Right lobe of liver (tissue), 6 donors: ENCODE measurements around the gene SLC25A38. TPM values are rescaled to one million over a fixed set of nuclear protein-coding genes. Genes with fewer than 3 reads are reported as not detected.
A peak's percentile ranks its signal among the peaks of the same experiment; 100 is the strongest.

Experiments used
- ATAC-seq, 4 donors: fragments of 200-7000 bp; cut with Tn5 transposase; one replicate each; pipeline ENCODE4 v1.9.1; 2020; ENCODE audit warnings: mild to moderate bottlenecking in 4 of 4, moderate library complexity in 4 of 4
- DNase-seq, 3 donors: peaks; one replicate each; pipeline ENCODE4 v3.0.0-alpha.2; 2020
- H3K27ac ChIP-seq, 3 donors: fragments of 200-600 bp; one replicate each; pipeline ENCODE4 v1.8.0; 2022
- H3K27me3 ChIP-seq, 2 donors: fragments of 200-600 bp; one replicate each; pipeline ENCODE4 v1.8.0; 2022
- H3K36me3 ChIP-seq, 4 donors: fragments of 200-600 bp; sonication (generic) in 1 of 4; one replicate each; pipeline versions ENCODE4 v1.5.1 to v1.8.0; 2017 to 2022; ENCODE audit warnings: control low read depth in 1 of 4
- H3K4me1 ChIP-seq, 4 donors: fragments of 200-600 bp; sonication (generic) in 1 of 4; one replicate each; pipeline versions ENCODE4 v1.5.1 to v1.8.0; 2017 to 2022; ENCODE audit warnings: control low read depth in 1 of 4
- H3K4me3 ChIP-seq, 3 donors: fragments of 200-600 bp; one replicate each; pipeline ENCODE4 v1.8.0; 2022
- H3K9me3 ChIP-seq, 4 donors: fragments of 200-600 bp; sonication (generic) in 1 of 4; one replicate each; pipeline versions ENCODE4 v1.5.1 to v1.8.0; 2017 to 2022; ENCODE audit warnings: control low read depth in 1 of 4
- POLR2A ChIP-seq: fragments of 450-650 bp; IDR thresholded peaks from one replicate; pipeline ENCODE4 v1.6.1; 2017; ENCODE audit warnings: antibody characterized with exemption, mild to moderate bottlenecking
- WGBS: methylation state at CpG from one replicate; pipeline ENCODE4 v1.1.6; 2018; ENCODE audit warnings: low coverage, low lambda C conversion rate; ENCODE audit not compliant: insufficient coverage; ENCODE audit errors: missing lambda C conversion rate; 5-methylcytosine and 5-hydroxymethylcytosine counted together
- intact Hi-C, 2 donors: fragments of 100-400 bp; cut with DNase I; formaldehyde crosslinking; loops; one replicate each; pipeline versions ENCODE4 v1.11.2 to v1.14.1; 2022
- total RNA-seq, 6 experiments: library from RNA; depleted of rRNA in 2 of 6; stranded (reverse); fragments of >200 nt in 2 of 6; fragmentation: NEBNext Ultra II Directional in 3 of 6; extraction: Animal tissue kit (Norgen Biotek cat#: 25700) in 3 of 6; gene quantifications; one replicate each; pipeline versions ENCODE4 v1.1.0 to v1.2.4, GENCODE V29; 2016 to 2023
- TF ChIP-seq, protein P1 (sequence below), 4 donors: fragments of 200-600 bp in 3 of 4; fragments of 450-650 bp in 1 of 4; IDR thresholded peaks; one replicate each; pipeline versions ENCODE4 v1.5.1 to v1.8.0; 2016 to 2022; ENCODE audit warnings: antibody characterized with exemption in 4 of 4, mild to moderate bottlenecking in 2 of 4
- donor health status: DM: no; HTN: yes; CAD: no.
- donor health status: DM: no; HTN: no; CAD: no.
- donor health status: DM: no; HTN: no; CAD: no.
- donor health status: DM: no; HTN: yes; CAD: no.
- donor health status: DM: no; HTN: yes; CAD: no.

The SLC25A38 gene
- total RNA-seq, 6 experiments from 2014 or later: 20.9 to 36.7 (median 23.6) TPM

DNA sequence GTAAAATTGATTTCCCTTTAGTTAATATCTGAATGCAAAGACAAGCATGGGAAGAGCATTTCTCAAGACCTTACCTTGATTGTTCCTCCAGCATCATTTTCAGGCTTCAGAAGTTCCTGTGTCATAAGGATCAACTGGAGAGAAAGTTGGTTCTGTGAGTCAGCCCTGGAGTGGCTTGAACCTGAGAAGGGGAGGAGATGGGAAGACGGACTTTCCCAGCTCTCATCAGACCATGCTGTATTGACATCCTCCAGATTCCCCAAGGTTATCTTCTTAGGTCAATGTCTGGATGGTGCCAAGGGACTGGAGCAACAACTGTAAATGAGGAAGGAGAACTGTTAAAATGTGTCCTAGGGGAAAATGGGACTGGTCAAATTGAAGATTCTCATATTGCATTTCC, 44.3 kb downstream of the SLC25A38 start:
- Histone ChIP-seq H3K4me3 (no peak overlapping the region), H3K4me1 (no peaks in the 10 kb centered on the region), H3K9me3 (no peaks in the 10 kb centered on the region), H3K27me3 (no peaks in the 10 kb centered on the region), H3K36me3 (no peaks in the 10 kb centered on the region), H3K27ac (no peak overlapping the region)
- ATAC-seq (no peak), DNase-seq (no peak)
- intact Hi-C loops: no loop called here
- 50% methylated on average over 1 of the region's 1 CpG for WGBS
- TF ChIP-seq, protein P1, sequence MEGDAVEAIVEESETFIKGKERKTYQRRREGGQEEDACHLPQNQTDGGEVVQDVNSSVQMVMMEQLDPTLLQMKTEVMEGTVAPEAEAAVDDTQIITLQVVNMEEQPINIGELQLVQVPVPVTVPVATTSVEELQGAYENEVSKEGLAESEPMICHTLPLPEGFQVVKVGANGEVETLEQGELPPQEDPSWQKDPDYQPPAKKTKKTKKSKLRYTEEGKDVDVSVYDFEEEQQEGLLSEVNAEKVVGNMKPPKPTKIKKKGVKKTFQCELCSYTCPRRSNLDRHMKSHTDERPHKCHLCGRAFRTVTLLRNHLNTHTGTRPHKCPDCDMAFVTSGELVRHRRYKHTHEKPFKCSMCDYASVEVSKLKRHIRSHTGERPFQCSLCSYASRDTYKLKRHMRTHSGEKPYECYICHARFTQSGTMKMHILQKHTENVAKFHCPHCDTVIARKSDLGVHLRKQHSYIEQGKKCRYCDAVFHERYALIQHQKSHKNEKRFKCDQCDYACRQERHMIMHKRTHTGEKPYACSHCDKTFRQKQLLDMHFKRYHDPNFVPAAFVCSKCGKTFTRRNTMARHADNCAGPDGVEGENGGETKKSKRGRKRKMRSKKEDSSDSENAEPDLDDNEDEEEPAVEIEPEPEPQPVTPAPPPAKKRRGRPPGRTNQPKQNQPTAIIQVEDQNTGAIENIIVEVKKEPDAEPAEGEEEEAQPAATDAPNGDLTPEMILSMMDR (IDR thresholded peaks at IDR 0.05): no peak
- TF ChIP-seq POLR2A: no peak

DNA sequence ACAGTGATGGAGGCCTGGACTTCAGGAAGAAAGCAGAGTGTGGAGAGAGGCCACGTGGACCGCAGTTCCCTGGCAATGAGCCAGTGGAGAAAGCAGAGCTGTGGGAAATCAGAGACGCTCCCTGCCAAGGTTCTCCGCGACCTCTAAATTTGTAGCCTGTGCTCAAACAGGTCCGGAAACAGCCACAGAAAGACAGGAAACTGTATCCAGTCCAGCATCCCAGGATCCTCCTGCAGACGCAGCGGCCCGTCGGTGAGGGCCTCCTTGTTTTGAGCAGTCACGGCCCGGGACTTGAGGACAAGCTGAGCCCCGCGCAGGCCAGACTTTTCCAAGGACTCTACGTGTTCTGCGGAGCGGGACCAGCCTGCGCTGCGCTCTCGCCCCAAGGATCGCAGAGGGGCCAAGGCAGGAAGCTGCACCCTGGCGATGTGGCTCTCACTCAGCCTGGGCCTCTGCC, 45.6 kb downstream of the SLC25A38 start:
- intact Hi-C loops: no loop called here
- H3K9me3 ChIP-seq: no peaks in the 10 kb centered on the region
- no peak overlapping the region for H3K27ac ChIP-seq
- H3K4me1 ChIP-seq: no peaks in the 10 kb centered on the region
- ATAC-seq (peak; percentile 50 to 86 (median 72)), DNase-seq (peak in 2 of 3 donors; percentile 39 to 57)
- H3K36me3 ChIP-seq: no peaks in the 10 kb centered on the region
- no peaks in the 10 kb centered on the region for H3K27me3 ChIP-seq
- no peak overlapping the region for H3K4me3 ChIP-seq
- no peak for TF ChIP-seq POLR2A
- TF ChIP-seq, protein P1 (IDR thresholded peaks at IDR 0.05): no peak
- 26% methylated on average over 2 of the region's 22 CpGs for WGBS

DNA sequence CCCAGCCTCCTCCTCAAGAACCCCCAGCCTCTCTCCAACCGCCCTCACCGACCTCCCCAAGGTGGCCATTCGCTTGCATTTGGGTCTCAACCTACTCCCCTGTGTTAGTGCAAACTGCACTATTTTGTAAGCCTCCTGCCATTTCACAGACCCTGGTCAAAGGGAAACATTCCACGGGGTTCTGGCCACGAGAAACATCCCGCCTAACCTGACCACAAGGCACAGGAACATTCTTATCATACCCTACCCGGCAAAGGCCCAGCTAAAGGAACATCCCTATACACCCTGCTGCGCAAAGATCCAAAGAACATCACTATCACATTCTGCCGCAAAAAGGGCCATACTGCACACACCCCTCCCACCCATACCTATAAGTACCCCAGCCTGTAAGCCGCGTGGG, 46.3 kb downstream of the SLC25A38 start:
- Histone ChIP-seq H3K27ac (no peak overlapping the region), H3K4me3 (no peak overlapping the region), H3K36me3 (no peaks in the 10 kb centered on the region), H3K27me3 (no peaks in the 10 kb centered on the region), H3K9me3 (no peaks in the 10 kb centered on the region), H3K4me1 (no peaks in the 10 kb centered on the region)
- intact Hi-C loops: no loop called here
- ATAC-seq (no peak), DNase-seq (no peak)
- 83% methylated on average over 11 of the region's 11 CpGs for whole genome bisulfite sequencing
- no peak for TF ChIP-seq POLR2A
- TF ChIP-seq, protein P1 (IDR thresholded peaks at IDR 0.05): no peak

DNA sequence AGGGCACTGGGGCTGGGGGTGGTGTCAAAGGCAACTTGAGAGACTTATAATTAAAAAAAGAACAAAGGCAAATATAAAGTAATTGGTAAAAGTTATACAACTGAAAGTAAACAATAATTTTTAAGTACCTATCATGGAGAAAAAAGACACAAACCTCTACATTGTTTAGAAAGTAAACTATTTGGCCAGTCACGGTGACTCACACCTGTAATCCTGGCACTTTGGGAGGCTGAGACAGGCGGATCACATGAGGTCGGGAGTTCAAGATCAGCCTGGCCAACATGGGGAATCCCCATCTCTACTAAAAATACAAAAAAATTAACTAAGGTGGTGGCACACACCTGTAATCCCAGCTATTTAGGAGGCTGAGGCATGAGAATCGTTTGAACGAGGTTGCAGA, 49.2 kb downstream of the SLC25A38 start:
- ATAC-seq (no peak), DNase-seq (no peak)
- TF ChIP-seq, protein P1 (IDR thresholded peaks at IDR 0.05): no peak
- no peak for TF ChIP-seq POLR2A
- WGBS: 84% methylated on average over 5 of the region's 5 CpGs
- H3K27ac ChIP-seq: no peak overlapping the region
- H3K27me3 ChIP-seq: no peaks in the 10 kb centered on the region
- no peaks in the 10 kb centered on the region for H3K9me3 ChIP-seq
- intact Hi-C loops: no loop called here
- no peak overlapping the region for H3K4me3 ChIP-seq
- no peaks in the 10 kb centered on the region for H3K36me3 ChIP-seq
- no peaks in the 10 kb centered on the region for H3K4me1 ChIP-seq

DNA sequence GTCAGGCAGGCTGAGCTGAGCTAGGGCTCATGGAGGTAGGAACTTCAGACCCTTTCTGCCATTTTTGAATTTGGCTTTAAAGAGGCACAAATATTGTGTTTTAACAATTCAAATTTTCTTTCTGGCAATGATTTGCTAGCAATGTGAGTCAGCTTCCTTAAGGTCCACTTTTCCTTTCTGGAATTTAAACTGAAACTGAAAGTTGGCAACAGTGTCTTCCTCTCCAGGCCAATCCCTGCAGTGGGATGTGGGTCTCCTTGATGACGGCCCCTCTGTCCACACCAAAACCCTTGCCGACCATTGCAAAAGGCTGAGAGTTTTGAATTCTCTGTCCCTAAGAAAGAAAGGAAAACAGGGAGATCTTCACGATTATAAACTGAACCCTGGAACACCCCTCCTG, 50.5 kb downstream of the SLC25A38 start:
- Histone ChIP-seq H3K4me3 (no peak overlapping the region), H3K9me3 (no peaks in the 10 kb centered on the region), H3K36me3 (no peaks in the 10 kb centered on the region), H3K27ac (peak overlapping the region in 1 of 3 donors; percentile 57), H3K27me3 (no peaks in the 10 kb centered on the region), H3K4me1 (no peaks in the 10 kb centered on the region)
- ATAC-seq: peak in 3 of 4 donors; percentile 43 to 69 (median 53)
- no peak for TF ChIP-seq POLR2A
- WGBS: 55% methylated on average over 3 of the region's 3 CpGs
- intact Hi-C loops: no loop called here
- no peak for DNase-seq
